SHP77 treated with DMSO at 0.1 percent for 48 hours (cell line): ENCODE results near the gene DNAJC19.

Experiments
- DNase-seq: peaks from one replicate; lab custom pipeline; 2025; lab: John Stamatoyannopoulos, UW

Gene DNAJC19

GRCh38 chr3:180961087-180961486 lies 28.4 kb downstream of the DNAJC19 start:
- no peak for DNase-seq

DNA sequence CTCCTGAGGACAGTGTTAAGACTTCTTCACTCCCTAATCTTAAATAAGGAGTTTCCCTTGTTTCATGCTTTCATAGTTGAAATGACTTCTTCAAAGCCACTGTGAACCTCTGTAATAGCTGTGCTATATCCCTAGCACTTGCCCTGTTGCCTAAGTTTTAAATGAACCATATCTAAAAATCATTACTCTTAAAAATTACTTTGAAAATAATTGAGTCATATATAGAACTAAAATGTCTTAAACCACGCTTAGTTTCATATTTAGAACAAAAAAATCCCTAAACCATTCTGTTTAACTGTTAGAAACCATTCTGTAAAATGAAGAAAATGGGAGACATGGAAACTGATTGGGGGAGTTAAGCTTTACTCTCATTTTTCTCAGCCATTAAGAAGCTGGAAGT lies 29.8 kb downstream of the DNAJC19 start:
- no peak for DNase-seq

DNA sequence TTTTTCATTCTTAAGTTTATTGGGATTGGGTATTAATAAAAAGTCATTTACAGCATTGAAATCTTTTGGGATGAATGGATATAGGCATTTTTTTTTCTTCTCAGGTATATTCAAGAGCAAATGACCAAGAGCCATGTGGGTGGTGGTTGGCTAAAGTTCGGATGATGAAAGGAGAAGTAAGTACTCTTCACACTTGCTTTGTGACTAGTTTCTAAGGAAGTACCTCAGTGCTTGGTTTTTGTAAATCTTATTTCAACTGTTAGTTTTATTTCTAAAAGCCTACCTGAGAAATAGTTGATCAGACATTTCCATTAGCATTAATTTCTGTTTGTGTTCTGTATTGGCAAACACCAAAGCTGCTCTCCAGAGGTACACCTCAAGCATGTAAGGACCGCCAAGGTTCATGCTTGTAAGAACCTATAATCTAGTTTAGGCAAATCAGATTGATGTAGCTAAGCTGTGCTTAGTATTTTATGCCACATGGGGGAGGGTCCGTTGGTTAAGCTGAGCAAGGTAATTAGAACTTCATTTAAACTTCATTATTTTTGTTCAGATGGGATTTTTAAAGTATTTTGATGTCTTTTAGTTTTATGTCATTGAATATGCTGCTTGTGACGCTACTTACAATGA lies 41.7 kb downstream of the DNAJC19 start:
- DNase-seq = no peak

DNA sequence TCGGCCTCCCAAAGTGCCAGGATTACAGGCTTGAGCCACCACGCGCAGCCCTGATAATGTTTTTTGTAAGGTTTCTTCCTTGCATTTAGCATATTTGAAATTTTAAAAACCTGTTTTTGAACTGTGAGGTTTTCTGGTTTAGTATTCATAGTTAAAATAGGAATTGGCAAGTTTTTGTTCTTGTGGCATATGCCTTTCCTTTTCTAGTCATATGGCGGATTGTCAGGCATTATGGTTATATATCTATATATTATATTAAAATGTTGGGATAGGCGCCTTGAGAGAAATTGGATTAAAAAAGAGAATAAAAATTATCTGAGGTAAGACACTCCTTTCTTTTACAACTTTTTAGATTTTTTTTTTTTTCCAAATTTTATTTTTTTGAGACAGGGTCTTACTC lies 48.7 kb downstream of the DNAJC19 start:
- no peak for DNase-seq

GRCh38 chr3:180934638-180935037 lies 54.9 kb downstream of the DNAJC19 start:
- DNase-seq = no peak
